NCI-H2029 (cell line): ENCODE data around the gene POLR3B.
A peak's percentile ranks its signal among the peaks of the same experiment; 100 is the strongest.
"Not testable (repeated sequence)": the region's sequence is repeated elsewhere in the genome, so short reads cannot be mapped to it uniquely, and the experiment has no call there.

Experiments
- DNase-seq: peaks from one replicate; lab custom pipeline; 2025; lab: John Stamatoyannopoulos, UW

Gene POLR3B

DNA sequence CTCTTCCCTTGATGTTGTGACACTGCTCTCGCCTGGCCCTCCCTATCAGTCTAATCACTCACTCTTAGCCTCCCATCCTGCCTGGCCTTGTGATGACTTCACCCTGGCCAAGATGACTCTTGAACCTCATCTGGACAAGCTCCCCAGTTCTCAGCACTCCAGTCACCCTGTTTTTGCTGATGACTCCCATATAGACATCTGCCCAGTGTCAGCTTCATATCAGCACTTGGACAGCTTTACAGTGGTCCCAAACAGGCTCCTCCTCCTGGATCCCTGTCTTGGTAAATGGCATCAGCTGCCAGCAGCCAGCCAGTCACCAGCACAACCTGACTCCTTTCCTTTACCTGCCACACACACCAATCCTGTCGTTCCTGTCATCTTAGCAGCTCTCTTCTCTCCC lies 104.2 kb downstream of the POLR3B start:
- no peak for DNase-seq

DNA sequence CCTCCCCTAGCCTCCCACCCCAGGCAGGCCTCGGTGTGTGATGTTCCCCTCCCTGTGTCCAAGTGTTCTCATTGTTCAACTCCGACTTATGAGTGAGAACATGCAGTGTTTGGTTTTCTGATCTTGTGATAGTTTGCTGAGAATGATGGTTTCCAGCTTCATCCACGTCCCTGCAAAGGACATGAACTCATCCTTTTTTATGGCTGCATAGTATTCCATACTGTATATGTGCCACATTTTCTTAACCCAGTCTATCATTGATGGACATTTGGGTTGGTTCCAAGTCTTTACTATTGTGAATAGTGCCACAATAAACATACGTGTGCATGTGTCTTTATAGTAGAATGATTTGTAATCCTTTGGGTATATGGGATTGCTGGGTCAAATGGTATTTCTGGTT lies 108.1 kb downstream of the POLR3B start:
- DNase-seq: not testable (repeated sequence)

DNA sequence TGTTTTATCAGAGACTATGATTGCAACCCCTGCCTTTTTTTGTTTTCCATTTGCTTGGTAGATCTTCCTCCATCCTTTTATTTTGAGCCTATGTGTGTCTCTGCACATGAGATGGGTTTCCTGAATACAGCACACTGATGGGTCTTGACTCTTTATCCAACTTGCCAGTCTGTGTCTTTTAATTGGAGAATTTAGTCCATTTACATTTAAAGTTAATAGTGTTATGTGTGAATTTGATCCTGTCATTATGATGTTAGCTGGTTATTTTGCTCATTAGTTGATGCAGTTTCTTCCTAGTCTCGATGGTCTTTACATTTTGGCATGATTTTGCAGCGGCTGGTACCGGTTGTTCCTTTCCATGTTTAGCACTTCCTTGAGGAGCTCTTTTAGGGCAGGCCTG lies 118.1 kb downstream of the POLR3B start:
- not testable (repeated sequence) for DNase-seq

DNA sequence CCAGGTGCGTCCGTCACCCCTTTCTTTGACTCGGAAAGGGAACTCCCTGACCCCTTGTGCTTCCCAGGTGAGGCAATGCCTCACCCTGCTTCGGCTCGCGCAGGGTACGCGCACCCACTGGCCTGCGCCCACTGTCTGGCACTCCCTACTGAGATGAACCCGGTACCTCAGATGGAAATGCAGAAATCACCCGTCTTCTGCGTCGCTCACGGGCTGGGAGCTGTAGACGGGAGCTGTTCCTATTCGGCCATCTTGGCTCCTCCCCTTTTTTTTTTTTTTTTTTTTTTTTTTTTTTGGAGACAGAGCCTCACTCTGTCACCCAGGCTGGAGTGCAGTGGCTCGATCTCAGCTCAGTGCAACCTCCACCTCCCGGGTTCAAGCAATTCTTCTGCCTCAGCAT lies 120.1 kb downstream of the POLR3B start:
- DNase-seq: not testable (repeated sequence)

DNA sequence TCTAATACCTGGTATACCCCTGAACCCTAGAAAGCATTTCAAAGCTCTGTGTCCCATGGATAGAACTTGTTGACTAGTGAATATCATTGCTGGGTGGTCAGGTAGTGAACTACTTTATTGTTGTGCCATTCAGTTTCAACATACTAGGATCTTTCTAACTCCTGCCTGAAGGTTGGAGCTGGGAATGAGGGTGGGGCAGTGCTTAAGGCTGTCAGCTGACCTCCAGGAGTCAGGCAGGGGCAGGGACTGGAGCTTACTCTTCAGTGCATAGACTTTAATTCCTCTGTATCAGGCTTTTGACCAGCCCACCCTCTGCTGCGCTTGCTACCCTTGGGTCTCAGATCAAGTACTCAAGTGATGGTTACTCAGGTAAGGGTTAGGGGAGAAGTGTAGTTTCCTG lies 122.7 kb downstream of the POLR3B start:
- no peak for DNase-seq

GRCh38 chr12:106481246-106481645 lies 123.7 kb downstream of the POLR3B start:
- DNase-seq: no peak

- DNase-seq: no peak
These were observed 130.1 kb downstream of the POLR3B start for GRCh38 chr12:106487664-106488063.

DNA sequence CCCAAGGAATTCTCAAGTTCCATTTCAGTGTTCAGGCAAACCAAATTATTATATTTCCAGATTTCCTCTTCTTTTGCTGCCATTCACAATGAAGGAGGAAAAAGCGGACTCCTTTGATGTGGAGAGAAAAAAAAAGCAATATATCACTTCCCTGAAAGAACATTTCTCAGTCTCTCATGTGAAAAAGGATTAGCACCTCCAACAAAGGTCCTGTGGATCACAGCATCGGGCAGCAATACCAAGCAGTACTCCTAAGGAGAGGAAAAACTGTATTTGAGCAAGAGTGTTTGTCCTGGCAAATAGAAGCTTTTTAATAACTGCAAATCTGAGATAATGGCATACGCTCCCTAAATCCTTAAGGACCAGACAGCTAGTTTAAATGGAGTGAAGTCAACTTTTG lies 131.3 kb downstream of the POLR3B start:
- no peak for DNase-seq

DNA sequence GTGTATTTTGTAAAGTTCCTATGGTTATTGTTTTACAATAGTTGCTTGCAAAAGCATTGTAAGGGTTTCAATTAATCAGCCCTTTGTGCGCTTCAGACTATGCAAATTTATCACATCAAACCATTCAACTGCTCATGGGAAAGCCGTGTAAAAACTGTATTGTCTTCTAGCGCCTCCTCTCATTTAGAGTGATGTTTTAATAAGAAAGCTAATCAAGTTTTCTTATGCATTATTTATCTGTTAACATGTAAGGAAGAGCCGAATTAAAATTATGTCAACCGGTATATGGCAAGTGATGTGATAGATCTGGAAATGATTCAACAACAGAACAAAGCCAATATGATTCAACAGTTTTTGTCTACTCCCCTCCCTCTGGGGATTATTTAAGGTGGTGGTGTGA lies 132.7 kb downstream of the POLR3B start:
- no peak for DNase-seq

GRCh38 chr12:106492857-106493256 lies 135.3 kb downstream of the POLR3B start:
- no peak for DNase-seq

- peak; percentile 1 for DNase-seq
These were observed 136.0 kb downstream of the POLR3B start for GRCh38 chr12:106493531-106493930.

DNA sequence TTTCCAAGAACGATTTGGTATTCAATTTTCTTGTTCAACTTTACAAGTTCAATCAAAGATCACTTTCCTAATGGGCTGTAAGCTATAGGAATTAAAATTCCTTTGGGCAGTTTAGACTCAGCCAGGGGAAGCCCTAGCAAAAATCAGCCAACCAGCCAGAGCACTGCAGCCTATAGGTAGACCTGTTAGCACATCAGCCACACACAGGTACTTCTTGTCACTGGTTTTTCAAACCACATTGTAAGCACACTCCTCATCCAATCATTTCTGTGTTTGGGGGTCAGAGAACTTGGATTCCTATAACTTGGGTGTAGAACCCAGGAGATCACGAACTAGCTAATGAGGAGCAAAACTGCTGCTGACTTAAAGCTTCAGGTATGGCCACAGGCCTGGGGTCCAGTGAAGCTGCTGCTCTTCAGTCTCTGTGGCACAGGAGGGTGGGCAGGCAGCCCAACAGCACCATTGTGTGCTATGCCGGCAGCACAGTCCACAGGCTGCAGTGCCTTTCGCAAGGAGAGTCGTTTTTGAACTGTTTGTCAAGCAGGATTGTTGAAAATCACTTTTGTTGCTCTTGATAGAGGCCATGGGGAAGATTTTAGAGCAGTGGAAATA lies 137.9 kb downstream of the POLR3B start:
- DNase-seq: no peak

DNA sequence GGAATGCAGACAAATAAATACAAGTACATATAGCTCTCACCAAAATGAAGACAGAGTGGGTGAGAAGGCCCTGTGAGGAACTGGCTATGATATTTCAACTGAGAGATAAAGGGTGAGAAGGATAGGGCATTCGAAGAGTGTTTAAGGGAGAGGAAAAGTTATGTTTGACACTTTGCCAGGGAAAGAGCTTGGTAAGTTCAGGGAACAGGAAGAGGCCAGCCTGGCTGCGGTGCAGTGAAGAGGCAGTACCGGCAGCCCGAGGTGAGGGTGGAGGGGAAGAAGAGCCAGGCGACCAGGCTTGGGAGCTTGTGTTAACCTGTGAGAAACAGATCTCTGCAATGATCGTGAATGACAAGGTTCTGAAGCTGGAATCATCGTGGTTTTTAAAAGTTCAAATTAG lies 140.5 kb downstream of the POLR3B start:
- no peak for DNase-seq

DNA sequence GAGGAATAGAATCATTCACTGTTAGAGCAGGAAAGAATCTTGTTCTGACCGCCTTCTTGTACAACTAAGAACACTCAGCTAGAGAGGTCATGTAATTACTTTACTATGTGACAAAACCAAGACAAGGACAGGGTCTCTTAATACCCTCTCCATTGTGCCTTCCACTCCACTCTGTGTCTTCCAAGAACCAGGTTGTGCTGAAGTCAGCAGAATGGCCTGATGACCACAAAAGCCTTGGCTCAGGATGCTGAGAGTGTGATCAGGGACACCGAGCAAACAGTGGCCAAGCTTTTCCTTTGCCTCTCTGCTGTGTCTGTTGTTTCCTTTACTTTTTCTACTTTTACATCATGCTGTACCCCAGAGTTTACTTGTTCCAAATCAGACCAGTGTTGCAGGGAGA lies 142.1 kb downstream of the POLR3B start:
- DNase-seq: no peak

DNA sequence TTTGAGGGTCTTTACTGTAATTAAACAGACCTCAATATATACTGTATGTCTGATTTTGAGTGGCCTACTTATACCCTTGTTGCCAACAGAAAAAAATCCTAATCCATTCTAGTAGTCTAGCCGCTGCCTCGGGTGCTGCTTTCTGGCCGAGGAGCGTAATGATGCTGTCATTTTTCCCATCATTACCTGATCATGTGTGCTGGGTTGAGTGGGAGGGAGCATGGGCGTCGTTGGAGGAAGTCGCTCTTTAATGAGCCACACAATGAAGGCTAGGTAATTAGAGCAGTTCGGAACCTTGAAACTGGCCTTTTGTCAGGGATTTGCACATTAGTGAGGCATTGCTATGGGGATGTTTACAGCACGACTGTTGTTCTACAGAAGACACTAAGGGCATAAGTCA lies 149.1 kb downstream of the POLR3B start:
- DNase-seq: no peak

DNA sequence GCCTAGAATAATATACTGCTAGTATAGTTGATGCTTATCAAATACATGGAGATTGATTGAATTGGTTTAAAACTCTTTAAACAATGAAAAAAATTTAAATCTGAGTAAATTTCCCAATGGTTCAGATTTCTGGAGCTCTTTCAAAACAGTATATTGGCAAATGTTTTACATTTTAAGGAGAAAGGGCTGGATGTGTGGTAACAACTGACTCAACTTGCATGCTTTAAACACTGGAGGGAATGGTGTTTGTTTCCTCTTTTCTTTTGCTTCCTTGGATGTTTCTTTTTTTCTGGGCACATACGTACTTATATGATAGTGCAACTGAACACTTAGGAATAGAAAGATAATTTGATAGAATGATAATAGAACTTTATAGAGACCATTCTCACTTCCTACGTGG lies 151.4 kb downstream of the POLR3B start:
- no peak for DNase-seq

- no peak for DNase-seq
These were observed 153.8 kb downstream of the POLR3B start for GRCh38 chr12:106511365-106511764.

DNA sequence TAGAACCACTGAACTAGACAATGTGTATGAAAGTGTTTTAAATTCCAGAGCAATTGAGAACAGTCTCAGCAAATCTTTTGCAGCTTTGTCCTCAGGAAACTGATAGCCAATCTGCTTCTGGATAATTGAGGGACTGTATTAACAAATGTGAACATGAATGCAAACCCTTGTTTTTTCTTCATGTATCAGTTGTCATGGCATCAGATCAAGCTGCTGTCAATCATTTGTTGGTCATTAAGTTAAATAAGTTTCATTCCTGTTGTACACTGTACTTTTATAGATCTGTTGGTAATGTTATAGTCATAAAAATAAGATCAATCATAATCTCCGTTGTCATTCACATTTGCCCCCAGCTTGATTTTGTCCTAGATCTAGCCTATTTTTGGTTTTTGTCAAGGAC lies 159.8 kb downstream of the POLR3B start:
- no peak for DNase-seq

DNA sequence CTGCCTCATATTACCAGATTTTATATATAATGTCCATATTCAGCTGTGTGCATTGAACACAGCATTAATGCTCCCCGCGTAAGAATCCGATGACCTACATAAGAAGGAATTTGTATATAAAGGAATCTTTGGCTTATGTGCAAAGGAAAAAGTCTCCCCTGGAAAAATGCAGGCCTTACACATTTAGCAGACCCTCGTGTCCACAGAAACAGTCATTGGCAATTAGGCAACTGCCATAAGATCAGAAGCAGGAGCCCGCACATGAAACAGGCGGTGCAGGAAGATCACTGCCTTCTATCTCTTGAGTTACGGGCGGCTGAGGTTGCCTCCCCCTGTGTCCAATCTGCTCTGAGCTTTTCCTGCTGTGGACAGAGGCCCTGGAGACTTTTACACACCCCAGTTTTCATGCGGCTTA lies 162.1 kb downstream of the POLR3B start:
- DNase-seq: no peak

DNA sequence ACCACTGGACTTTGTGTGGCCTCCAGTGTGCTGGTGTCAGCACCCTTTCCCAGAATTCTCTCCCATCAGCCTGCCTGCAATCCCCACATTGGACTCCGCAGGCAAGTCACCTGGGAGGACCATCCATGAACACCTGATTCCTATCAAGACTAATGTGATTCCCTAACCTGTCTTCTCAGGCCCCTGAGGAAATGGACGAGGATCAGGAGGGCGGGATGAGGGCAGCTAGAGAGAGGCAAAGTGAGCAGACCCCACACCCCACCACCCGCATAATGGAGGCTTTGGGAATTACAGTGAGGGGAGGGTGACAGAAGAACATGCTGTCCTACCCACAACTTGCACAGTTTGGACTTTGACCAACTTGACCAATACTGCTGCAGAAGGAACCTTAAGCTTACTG lies 164.4 kb downstream of the POLR3B start:
- no peak for DNase-seq

DNA sequence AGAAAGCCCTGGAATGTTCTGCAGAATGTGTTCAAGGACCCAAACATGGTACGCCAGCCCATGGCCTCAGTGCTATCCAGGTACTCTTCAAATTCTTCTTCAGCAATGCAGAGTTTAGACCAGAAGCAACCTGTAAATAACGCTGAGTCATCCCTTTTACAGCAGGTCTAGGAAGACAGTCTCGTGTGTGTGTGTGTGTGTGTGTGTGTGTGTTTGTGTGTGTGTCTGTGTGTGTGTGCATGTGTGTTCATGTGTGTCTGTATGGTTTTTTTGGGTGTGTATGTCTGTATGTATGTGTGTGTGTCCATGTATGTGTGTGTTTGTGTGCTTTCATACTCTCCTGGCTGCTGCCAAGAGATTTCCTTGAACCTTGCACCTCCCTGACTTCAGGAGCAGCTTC lies 165.2 kb downstream of the POLR3B start:
- no peak for DNase-seq

GRCh38 chr12:106527356-106527755 lies 169.8 kb downstream of the POLR3B start:
- no peak for DNase-seq

- DNase-seq: no peak
These were observed 183.7 kb downstream of the POLR3B start for GRCh38 chr12:106541201-106541600.

DNA sequence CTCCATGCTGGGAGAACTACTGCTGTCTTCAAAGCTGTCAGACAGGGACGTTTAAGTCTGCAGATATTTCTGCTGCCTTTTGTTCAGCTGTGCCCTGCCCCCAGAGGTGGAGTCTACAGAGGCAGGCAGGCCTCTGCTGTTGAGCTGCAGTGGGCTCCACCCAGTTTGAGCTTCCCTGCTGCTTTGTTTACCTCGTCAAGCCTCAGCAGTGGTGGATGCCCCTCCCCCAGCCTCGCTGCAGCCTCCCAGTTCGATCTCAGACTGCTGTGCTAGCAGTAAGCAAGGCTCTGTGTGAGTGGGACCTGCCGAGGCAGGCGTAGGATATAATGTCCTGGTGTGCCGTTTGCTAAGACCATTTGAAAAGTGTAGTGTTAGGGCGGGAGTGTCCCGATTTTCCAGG lies 193.9 kb downstream of the POLR3B start:
- DNase-seq: no peak

GRCh38 chr12:106552228-106552627 lies 194.7 kb downstream of the POLR3B start:
- DNase-seq: no peak
